SIG-M5 treated with dmso at 0.1 percent for 504 hours (cell line): ENCODE results near the gene ATP11A.

Experiments
- DNase-seq: peaks from one replicate; lab custom pipeline; 2025; ENCODE audit not compliant: unreplicated experiment; lab: John Stamatoyannopoulos, UW

ATP11A gene

DNA sequence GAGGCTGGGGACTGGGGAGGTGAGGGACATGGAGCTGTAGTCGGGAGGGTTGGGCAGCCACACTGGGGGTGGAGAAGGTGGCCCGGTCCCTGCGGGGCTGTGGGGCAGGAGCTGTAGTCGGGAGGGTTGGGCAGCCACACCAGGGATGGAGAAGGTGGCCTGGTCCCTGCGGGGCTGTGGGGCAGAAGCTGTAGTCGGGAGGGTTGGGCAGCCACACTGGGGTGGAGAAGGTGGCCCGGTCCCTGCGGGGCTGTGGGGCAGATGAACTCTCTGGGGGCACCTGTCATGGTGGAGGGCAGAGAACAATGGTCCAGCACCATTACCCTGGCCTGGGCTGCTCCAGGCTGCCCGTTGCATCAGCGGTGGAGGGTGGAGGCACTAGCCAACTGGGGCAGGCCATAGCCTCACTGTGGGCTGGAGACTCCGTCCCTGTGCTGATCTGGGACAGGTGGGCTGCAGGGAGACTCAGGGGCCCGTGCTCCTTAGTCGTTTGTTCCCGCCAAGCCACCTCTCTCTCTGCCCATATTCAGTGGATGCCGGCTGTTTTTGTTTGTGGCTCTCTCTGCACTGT lies 51.4 kb downstream of the ATP11A start:
- DNase-seq, result no peak

- DNase-seq, result no peak
Measured at GRCh38 chr13:112741835-112742570, 52.2 kb downstream of the ATP11A start.

DNA sequence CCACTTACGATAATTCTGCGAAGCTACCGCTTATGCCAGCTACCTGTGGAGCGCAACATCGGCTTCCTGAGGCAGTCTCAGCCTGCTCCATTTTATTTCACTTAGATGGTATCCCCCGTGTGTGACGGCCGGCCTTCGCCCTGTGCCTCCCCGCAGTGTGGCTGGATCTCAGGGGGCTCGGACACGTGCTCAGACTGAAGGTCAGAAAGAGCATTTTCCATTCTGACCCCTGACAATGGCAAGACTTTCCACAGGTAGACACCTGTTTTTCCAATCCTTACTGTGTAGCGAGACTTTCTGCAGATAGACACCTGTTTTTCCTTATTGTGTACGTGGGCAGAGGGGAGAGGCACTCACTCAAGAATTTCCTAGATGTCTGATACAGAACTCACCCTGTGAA lies 52.7 kb downstream of the ATP11A start:
- DNase-seq, result no peak

DNA sequence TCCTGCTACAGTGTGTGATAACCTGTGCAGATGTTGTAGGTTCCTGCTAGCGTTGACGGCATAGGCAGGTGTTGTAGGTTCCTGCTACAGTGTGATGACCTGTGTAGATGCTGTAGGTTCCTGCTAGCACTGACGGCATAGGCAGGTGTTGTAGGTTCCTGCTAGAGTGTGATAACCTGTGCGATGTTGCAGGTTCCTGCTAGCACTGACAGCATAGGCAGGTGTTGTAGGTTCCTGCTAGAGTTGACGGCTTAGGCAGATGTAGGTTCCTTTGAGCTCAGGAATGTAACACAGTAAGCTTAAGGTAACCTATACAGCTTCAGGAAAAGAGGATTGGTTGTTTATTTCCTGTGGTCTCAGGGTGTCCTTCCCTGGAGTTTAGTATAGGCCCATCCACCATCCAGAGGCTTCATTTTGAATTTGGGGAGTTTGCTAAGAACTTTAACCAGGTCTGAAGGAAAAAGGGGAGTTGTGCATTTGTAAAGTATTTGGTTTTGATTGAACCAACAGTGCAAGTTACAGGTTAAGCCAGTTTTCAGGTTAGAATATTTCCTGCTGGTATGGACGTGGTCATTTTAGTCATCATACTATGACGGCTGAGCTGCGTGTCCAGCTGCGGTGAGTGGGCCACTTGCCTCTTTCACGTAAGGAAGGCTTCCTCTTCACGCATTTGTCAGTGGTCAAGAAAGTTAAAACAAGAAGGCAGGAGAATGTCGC lies 53.8 kb downstream of the ATP11A start:
- no peak for DNase-seq

DNA sequence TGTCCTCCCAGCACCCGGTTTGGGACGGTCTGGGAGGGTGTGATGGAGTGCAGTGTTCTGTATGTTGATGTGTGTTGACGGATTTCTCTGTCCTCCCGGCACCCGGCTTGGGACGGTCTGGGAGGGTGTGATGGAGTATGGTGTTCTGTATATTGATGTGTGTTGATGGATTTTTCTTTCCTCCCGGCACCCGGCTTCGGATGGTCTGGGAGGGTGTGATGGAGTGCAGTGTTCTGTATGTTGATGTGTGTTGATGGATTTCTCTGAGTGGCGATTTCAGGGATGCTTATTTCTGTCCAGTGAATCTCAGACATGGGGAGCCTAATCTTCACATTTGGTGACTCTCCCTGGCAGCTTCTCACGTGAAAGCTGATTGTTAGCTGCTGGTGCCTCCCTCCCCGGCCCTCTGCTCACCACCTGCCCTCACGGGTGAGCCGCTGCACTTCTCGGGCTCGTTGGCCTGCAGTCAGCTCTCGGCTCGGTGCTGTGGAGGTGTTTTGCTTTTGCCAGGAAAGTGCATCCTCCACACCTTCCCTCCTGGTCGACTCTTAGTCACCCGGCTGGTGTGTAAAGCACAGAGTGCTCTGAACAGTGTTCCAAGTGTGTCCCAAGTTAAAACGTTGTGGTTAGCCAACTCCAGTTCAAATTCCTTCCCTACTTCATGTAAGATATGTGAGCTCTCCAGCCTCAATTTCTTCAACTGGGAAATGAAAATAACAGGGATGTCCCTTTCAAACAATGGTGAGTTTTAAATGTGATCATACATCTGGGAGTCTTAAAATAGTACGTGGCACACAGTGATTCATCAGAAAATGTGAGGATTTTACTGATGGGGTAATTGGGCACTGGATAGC lies 54.6 kb downstream of the ATP11A start:
- no peak for DNase-seq

GRCh38 chr13:112746044-112746443 lies 56.2 kb downstream of the ATP11A start:
- no peak for DNase-seq

DNA sequence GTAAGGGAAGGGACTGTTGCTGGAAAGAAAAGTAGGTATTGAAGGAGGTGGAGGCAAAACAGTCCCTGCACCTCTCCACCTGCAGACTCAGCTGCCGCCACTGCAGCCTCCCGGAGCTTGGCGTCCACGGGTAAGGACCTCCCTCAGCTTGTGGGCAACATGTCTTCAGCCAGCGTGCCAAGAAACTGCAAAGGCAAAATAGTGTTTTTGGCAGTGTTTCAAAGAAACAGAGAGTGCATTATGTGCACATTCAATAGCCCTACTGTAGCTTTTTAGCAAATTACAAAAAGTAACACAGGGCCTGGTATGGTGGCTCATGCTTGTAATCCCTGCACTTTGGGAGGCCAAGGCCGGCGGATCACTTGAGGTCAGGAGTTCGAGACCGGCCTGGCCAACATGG lies 57.4 kb downstream of the ATP11A start:
- DNase-seq, result no peak

DNA sequence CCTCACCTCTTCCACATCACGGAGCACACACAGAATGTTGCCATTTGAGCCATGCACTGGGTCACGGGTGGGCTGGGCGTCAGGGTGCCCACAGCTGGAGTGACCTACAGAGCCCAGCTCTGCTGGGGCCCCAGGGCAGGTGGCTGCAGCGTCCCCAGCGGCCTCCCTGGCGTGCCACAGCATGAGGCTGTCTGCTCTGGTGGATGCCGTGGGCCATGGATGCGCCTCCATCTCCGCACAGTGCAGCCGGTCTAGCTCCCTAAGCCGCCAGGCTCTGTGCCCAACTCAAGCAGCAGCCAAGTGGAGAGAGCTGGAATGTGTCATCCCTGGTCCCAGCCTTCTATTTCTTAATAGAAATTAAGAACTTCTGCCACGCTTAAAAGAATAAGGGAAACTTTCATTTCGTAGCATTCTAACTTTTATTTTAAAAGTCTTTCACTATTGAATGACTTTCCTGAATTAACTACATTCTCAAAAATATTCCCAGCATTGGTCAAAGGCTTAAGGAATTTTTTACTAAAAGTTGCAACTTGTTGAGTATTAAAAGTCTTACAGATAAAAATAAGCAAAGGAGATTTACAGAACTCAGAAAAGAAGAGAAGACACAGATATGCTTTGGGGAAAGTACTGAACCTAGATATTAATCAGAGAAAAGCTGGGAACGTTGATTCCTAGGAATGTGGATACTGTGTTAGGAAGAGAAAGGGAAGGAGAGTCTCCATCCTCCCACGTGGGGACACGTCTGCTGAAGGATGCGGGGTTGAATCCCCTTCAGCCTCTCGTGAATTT lies 59.3 kb downstream of the ATP11A start:
- no peak for DNase-seq

DNA sequence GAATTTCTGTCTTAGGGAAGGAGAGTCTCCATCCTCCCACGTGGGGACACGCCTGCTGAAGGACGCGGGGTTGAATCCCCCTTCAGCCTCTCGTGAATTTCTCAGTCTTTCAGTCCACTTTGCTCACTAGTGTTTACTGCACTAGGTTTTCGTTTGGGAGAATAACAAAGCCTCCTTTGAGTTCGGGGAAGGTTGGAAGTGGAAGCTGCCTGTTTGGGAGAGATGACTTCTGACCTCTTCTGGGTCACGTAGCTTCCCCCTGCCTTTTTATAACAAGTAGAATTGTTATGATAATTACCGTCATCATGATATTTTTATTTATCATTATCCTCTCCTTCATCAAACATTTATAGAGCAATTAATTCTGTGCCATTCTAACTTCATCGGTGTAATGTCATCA lies 60.7 kb downstream of the ATP11A start:
- DNase-seq, result no peak

GRCh38 chr13:112751617-112752016 lies 61.8 kb downstream of the ATP11A start:
- DNase-seq, result no peak

GRCh38 chr13:112752211-112752610 lies 62.4 kb downstream of the ATP11A start:
- DNase-seq, result no peak

- DNase-seq, result no peak
Measured at GRCh38 chr13:112752711-112753541, 63.1 kb downstream of the ATP11A start.

- no peak for DNase-seq
Measured at GRCh38 chr13:112753833-112754232, 64.0 kb downstream of the ATP11A start.

- DNase-seq, result no peak
Measured at GRCh38 chr13:112754281-112755025, 64.6 kb downstream of the ATP11A start.

DNA sequence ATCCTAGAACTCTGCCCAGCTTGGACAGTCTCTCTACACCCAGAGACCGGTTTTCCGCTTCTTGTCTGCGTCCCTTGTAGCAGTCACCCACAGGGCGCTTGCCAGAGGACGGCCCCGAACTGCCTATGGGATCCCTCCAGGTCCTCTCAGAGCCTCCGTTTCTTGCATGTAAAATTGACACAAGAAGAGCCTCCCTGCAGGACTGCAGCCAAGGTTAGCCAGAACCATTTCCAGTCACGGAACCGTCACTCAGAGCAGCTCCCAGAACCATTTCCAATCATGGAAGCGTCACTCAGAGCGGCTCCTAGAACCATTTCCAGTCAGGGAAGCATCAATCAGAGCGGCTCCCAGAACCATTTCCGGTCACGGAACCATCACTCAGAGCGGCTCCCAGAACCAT lies 65.5 kb downstream of the ATP11A start:
- no peak for DNase-seq

GRCh38 chr13:112756081-112756480 lies 66.2 kb downstream of the ATP11A start:
- DNase-seq, result no peak

GRCh38 chr13:112756511-112756966 lies 66.7 kb downstream of the ATP11A start:
- DNase-seq, result no peak

GRCh38 chr13:112756967-112757758 lies 67.3 kb downstream of the ATP11A start:
- DNase-seq, result no peak
